ENCODE results near the gene PPP2R2C.

DNA sequence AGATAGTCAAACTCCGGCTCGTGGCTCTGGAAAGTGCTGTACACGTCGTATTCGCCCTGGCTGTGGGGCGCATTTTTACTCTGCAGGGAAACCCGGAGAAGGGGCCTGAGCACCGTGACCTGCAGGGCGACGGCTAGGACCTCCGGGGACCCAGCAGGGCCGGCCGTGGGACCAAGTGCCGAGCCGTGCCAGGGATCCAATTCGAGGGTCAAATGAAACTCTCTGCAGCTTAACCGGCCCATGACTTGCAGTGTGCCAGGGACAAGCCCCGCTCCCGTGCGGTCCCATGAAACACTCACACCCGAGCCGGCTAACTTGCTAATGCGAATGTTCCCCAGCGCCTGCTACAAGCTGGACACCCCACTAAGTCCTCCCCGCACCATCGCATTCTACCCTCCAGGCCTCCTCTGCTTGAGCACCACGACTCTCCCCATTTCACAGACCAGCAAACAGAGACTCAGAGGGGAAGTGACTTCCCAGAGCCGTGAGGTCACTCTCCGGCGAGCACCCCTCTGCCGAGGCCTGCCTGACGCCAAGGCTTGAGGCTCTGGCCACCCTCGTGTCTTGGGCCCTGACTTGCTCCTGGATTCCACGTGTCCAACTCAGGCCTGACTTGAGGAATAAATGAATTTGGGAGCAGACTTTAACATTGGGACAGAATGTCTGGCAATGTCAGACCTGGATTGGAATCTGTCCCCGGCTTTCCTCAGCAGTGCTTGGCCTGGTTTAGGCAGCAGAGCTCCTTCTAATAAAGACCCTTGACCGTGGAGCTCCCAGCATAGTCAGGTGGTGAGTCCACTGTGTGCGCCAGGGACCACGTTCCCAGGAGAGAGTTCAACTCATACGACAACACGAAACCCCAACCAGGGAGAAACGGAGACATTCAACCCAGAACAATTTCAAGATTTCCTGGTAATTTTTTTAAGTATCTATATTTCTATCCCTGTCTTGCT is 93.6 kb downstream of the PPP2R2C start:
- TF ChIP-seq, protein P1, sequence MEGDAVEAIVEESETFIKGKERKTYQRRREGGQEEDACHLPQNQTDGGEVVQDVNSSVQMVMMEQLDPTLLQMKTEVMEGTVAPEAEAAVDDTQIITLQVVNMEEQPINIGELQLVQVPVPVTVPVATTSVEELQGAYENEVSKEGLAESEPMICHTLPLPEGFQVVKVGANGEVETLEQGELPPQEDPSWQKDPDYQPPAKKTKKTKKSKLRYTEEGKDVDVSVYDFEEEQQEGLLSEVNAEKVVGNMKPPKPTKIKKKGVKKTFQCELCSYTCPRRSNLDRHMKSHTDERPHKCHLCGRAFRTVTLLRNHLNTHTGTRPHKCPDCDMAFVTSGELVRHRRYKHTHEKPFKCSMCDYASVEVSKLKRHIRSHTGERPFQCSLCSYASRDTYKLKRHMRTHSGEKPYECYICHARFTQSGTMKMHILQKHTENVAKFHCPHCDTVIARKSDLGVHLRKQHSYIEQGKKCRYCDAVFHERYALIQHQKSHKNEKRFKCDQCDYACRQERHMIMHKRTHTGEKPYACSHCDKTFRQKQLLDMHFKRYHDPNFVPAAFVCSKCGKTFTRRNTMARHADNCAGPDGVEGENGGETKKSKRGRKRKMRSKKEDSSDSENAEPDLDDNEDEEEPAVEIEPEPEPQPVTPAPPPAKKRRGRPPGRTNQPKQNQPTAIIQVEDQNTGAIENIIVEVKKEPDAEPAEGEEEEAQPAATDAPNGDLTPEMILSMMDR (IDR thresholded peaks at IDR 0.05): no peak
- no peak for TF ChIP-seq POLR2A (IDR thresholded peaks at IDR 0.05)
